Thoracic aorta (tissue), 2 donors: Measurements from ENCODE around the gene POLA1. TPM values are rescaled to one million over a fixed set of nuclear protein-coding genes. Genes with fewer than 3 reads are reported as not detected.

ENCODE experiments used
- ATAC-seq: fragments of 150-250 bp; one replicate; pipeline ENCODE4 v1.8.0; 2017; ENCODE audit warnings: low read depth; ENCODE audit not compliant: insufficient number of reproducible peaks, low FRiP score
- DNase-seq: peaks from one replicate; pipeline ENCODE4 v3.0.0-alpha.2; 2020; ENCODE audit warnings: low spot score
- H3K27ac ChIP-seq, 2 donors: fragments of 200-600 bp; sonication (generic); 1 replicate in 1 of 2; 2 replicates in 1 of 2; pipeline ENCODE4 v1.5.1; 2016; ENCODE audit warnings: mild to moderate bottlenecking in 2 of 2, moderate library complexity in 2 of 2
- H3K27me3 ChIP-seq: fragments of 200-600 bp; sonication (generic); replicated peaks from 2 replicates; pipeline ENCODE4 v1.6.0; 2016; ENCODE audit warnings: mild to moderate bottlenecking; ENCODE audit not compliant: insufficient read depth
- H3K36me3 ChIP-seq: fragments of 200-600 bp; sonication (generic); one replicate; pipeline ENCODE4 v1.5.1; 2016
- H3K4me1 ChIP-seq, 2 donors: fragments of 200-600 bp; sonication (generic); 1 replicate in 1 of 2; 2 replicates in 1 of 2; pipeline versions ENCODE4 v1.5.1 to v1.6.0; 2016; ENCODE audit warnings: low read depth in 2 of 2, mild to moderate bottlenecking in 1 of 2; ENCODE audit not compliant: control insufficient read depth in 1 of 2
- H3K4me3 ChIP-seq: fragments of 200-600 bp; sonication (generic); 2 replicates; pipeline ENCODE4 v1.5.1; 2016; ENCODE audit warnings: mild to moderate bottlenecking
- H3K9me3 ChIP-seq: fragments of 200-600 bp; sonication (generic); 2 replicates; pipeline ENCODE4 v1.5.1; 2016
- CTCF ChIP-seq: fragments of 200-600 bp; sonication (generic); IDR thresholded peaks from one replicate; pipeline ENCODE4 v1.5.1; 2019; ENCODE audit warnings: antibody characterized with exemption
- total RNA-seq, 2 donors: library from RNA; depleted of rRNA; stranded (reverse); fragments of >200 nt; gene quantifications; one replicate each; pipeline versions ENCODE4 v1.1.0 to v1.2.3, GENCODE V29; 2016

Gene POLA1
- total RNA-seq, 2 donors from 2014 or later: 11.6 to 20.6 TPM

GRCh38 chrX:24925430-24925829 lies 231.7 kb downstream of the POLA1 start:
- no peak overlapping the region for H3K27ac ChIP-seq
- DNase-seq (no peak), ATAC-seq (no peak)
- no peak for TF ChIP-seq CTCF
- H3K4me3 ChIP-seq: no peak overlapping the region
- H3K4me1 ChIP-seq: no peaks in the 10 kb centered on the region
- H3K9me3 ChIP-seq: no peaks in the 10 kb centered on the region
- H3K36me3 ChIP-seq: no peaks in the 10 kb centered on the region
- no peaks in the 10 kb centered on the region for H3K27me3 ChIP-seq

GRCh38 chrX:24927372-24927771 lies 233.7 kb downstream of the POLA1 start:
- TF ChIP-seq CTCF: no peak
- DNase-seq: no peak

GRCh38 chrX:24928114-24928513 lies 234.4 kb downstream of the POLA1 start:
- H3K36me3 ChIP-seq: no peaks in the 10 kb centered on the region
- no peak for TF ChIP-seq CTCF
- no peak overlapping the region for H3K27ac ChIP-seq
- ATAC-seq (no peak), DNase-seq (no peak)
- H3K4me3 ChIP-seq: no peak overlapping the region
- H3K4me1 ChIP-seq: no peaks in the 10 kb centered on the region
- no peaks in the 10 kb centered on the region for H3K9me3 ChIP-seq
- H3K27me3 ChIP-seq: no peaks in the 10 kb centered on the region

More at GRCh38 chrX:24927372-24927771, 233.7 kb downstream of the POLA1 start:
- Histone ChIP-seq H3K36me3 (no peaks in the 10 kb centered on the region), H3K4me3 (no peak overlapping the region), H3K9me3 (no peaks in the 10 kb centered on the region), H3K27me3 (no peaks in the 10 kb centered on the region), H3K4me1 (no peaks in the 10 kb centered on the region), H3K27ac (no peak overlapping the region)
- no peak for ATAC-seq

GRCh38 chrX:24934279-24934678 lies 240.6 kb downstream of the POLA1 start:
- DNase-seq (no peak), ATAC-seq (no peak)
- Histone ChIP-seq H3K9me3 (no peaks in the 10 kb centered on the region), H3K36me3 (no peaks in the 10 kb centered on the region), H3K4me3 (no peak overlapping the region), H3K27me3 (no peaks in the 10 kb centered on the region), H3K4me1 (no peaks in the 10 kb centered on the region), H3K27ac (no peak overlapping the region)
- TF ChIP-seq CTCF: no peak

GRCh38 chrX:24945009-24945408 lies 251.3 kb downstream of the POLA1 start:
- no peak for TF ChIP-seq CTCF

More at GRCh38 chrX:24945009-24945408, 251.3 kb downstream of the POLA1 start:
- Histone ChIP-seq H3K27me3 (no peaks in the 10 kb centered on the region), H3K27ac (no peak overlapping the region), H3K36me3 (no peaks in the 10 kb centered on the region), H3K4me1 (no peaks in the 10 kb centered on the region), H3K9me3 (no peaks in the 10 kb centered on the region), H3K4me3 (no peak overlapping the region)
- DNase-seq: no peak
- no peak for ATAC-seq
